ENCODE measurements around the gene ELL2. TPM values are rescaled to one million over a fixed set of nuclear protein-coding genes. Genes with fewer than 3 reads are reported as not detected.
"Not testable (repeated sequence)": the region's sequence is repeated elsewhere in the genome, so short reads cannot be mapped to it uniquely, and the experiment has no call there.

The ELL2 gene
- total RNA-seq, 1 donor from 2014 or later: 30.8 TPM

DNA sequence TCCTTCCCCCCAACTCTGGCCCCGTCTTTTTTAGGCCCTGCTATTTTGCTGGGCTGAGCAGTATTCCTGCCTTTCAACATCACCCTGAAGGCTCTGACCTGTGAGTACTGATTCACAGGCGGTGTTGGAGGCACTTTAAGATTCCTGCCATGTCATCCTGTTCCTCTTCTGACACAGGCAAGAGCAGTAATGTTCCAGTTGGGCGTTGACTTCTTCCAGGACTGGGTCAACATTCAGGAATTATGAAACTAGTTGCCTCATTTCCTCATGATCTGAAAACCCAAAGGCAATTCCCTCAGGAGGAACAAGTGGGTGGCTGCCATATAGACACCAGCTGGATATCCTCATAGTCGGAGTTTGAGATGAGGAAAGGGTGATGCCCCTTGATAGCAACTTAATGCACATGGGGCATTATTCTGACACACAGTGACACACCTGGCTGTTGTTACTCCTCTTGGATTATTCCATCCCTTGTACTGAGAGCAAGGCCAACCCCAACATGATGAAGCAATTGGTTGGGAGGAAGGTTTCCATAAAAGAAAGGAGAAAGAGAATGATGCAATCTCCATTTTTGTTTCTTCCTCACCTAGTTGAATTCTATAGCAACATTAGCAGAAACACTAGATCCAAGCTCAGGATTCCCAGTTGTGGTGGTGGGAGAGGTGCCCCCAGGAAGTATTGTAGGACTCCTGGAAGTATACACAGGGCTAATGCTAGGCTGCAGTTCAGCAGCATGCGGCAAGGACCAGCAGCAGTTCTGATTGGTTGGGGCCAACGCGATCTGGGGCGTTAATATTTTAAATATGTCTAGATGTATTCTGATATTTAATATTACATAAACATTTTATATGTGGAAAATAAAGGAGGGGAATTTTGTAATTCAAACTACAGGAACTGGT is 119.5 kb downstream of the ELL2 start:
- intact Hi-C loops (cut with DNase I): no loop called here
- DNase-seq: peak; percentile 62
- peak; percentile 69 for ATAC-seq (ENCODE audit: poor library complexity)

DNA sequence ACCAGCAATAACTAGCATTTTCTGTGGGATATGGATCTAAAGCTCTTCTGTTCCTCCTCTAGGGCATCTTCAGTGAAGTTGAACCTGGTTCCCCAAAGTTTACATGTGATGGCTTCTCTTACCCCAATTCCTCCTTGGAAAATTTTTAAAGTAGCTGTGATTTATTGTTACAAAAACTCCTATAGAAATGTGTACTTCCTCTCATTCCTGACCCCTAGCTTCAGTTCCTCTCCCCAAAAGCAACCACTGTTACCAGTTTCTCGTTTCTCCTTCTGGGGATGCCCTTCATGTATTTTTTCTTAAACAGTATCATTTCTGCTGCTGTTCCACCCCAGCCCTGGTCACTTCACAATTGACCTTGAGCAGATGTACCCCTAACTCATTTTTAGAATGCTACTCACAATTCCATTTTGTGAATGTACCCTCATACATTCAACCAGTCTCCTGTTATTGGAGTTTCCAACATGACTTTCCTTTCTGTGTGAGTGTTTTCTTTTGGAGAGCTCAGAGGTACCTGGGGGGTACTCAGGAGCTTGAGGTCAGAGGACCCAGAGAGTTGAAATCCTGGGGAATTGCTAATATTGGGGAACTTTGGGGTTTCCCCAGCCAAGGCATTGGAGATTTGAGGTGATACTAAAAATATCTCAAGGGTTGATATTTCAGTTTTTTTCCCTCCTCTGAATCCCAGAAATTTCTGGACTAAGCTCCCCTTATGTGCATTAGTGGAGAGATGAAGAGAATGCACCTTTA is 120.5 kb downstream of the ELL2 start:
- DNase-seq (no peak), ATAC-seq (ENCODE audit: poor library complexity) (no peak)
- intact Hi-C loops (cut with DNase I): no loop called here

DNA sequence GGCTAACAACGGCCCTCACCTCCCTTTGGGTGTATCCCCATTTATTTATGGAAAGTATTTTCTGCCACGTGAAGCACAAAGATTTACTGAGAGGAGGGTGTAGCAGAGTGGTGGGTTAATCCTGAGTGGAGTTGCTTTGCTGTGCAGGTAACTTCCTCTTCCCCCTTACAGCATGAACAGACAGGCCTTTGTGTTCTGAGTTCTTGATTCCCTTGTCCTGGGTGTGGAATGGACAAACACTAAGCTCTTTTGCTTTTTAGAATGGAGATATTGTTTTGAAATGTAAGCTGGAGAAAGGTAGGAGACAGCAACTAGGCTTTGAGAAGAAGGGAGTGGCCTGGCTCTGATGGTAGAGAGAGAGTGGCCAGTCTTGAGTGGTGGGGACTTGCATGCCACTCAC is 122.0 kb downstream of the ELL2 start:
- intact Hi-C loops (cut with DNase I): loop anchor here (5.0 kb wide), 1 partner anchor 192 kb away; the partner anchor contains the start of gene RFESD
- ATAC-seq (ENCODE audit: poor library complexity) (no peak), DNase-seq (no peak)

DNA sequence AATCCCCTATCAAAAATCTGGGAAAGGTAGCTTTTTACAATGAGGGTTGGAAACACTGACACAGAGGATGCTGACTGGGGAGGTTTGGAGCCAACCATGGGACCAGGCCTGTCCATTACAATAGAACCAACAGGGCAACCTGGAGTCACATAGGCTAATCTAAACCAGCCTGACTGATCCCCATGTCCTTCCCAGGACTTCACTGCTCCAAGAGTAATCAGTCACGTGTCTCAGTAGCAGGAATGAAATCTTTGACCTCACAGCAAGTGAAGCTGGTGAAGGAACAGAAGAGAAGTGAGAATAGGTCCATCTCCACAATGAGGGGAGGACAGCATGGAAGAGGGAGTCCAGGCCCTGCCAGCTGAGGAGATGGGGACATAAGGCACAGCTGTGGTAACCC is 123.1 kb downstream of the ELL2 start:
- DNase-seq: no peak
- no peak for ATAC-seq (ENCODE audit: poor library complexity)
- intact Hi-C loops (cut with DNase I): loop anchor here (5.0 kb wide), 1 partner anchor 191 kb away; the partner anchor contains the start of gene RFESD

DNA sequence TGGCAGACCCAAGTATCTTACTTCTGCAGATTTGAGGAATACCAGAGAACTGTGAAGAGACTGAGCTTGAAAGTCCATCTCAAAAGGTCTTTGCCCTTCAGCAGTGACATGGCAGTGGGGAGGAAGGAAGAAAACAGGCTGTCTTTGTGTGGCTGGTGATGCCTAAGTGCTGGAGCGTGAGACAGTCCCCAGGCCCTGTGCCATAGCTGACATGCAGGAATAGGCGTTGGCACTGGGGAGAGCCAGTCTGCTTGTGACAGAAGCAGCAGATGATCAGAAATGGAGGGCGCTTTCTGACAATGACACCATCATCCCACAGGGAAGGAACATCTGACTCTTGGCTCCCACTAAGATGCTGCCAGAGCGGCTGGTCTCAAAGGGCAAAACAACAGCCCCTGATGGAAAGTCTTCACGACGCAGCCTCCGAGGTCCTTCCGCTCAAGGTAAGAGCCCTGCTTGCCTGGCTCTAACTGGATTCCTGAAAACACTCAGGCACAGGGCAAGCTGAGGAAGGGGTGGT is 123.6 kb downstream of the ELL2 start:
- no peak for ATAC-seq (ENCODE audit: poor library complexity)
- intact Hi-C loops (cut with DNase I): loop anchor here (5.0 kb wide), 1 partner anchor 191 kb away; the partner anchor contains the start of gene RFESD

DNA sequence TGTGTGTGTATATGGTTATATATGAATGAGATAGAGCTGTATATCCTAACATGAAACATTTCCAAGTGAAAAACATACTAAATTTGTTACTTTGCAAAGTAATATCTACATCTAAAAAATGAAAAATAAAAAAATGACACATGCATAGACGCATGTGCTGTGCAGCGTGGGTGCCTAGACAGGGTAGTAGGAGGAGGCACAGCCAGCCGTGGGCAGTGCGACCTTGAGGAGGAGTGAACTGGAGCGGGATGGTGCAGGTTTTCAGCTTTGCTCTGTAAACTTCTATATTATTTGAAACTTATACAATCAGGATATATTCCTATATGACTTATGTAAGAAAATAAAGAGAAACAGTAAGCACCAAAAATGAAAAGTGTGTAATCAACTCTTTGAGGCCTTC is 124.2 kb downstream of the ELL2 start:
- intact Hi-C loops (cut with DNase I): loop anchor here (5.0 kb wide), 1 partner anchor 190 kb away; the partner anchor contains the start of gene RFESD
- no peak for ATAC-seq (ENCODE audit: poor library complexity)
- DNase-seq: no peak

More for the DNA sequence above, 123.6 kb downstream of the ELL2 start:
- no peak for DNase-seq

DNA sequence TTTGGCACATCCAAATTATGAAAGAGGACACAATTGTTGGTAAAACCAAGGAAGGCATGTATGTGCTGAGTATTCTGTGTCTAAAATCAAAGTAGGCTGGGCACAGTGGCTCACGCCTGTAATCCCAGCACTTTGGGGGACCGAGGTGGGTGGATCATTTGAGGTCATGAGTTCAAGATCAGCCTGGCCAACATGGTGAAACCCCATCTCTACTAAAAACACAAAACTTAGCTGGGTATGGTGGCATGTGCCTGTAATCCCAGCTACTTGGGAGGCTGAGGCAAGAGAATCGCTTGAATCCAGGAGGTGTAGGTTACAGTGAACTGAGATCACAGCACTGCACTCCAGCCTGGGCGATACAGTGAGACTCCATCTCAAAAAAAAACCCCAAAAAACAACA is 124.7 kb downstream of the ELL2 start:
- not testable (repeated sequence) for ATAC-seq (ENCODE audit: poor library complexity); DNase-seq
- intact Hi-C loops (cut with DNase I): loop anchor here (5.0 kb wide), 1 partner anchor 190 kb away; the partner anchor contains the start of gene RFESD

DNA sequence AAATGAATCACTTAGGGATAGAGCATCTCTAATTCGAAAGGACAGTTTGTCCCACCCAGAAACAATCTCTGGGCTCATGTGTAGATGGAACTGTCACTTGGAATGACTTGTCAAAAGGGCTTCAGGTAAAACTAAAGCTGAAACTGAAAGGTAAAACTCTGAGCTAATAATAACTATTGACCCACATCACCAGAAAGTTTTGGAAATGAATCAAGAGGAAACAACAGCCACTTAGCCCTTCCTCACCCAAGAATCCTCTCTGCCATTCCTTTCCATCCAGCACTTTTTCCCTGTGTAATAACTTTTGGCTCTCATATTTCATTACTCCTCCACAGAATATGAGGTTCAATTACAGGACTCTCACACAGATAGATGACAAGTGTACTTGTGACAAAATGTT is 125.1 kb downstream of the ELL2 start:
- no peak for DNase-seq
- intact Hi-C loops (cut with DNase I): loop anchor here (5.0 kb wide), 1 partner anchor 189 kb away; the partner anchor contains the start of gene RFESD
- ATAC-seq (ENCODE audit: poor library complexity): no peak

DNA sequence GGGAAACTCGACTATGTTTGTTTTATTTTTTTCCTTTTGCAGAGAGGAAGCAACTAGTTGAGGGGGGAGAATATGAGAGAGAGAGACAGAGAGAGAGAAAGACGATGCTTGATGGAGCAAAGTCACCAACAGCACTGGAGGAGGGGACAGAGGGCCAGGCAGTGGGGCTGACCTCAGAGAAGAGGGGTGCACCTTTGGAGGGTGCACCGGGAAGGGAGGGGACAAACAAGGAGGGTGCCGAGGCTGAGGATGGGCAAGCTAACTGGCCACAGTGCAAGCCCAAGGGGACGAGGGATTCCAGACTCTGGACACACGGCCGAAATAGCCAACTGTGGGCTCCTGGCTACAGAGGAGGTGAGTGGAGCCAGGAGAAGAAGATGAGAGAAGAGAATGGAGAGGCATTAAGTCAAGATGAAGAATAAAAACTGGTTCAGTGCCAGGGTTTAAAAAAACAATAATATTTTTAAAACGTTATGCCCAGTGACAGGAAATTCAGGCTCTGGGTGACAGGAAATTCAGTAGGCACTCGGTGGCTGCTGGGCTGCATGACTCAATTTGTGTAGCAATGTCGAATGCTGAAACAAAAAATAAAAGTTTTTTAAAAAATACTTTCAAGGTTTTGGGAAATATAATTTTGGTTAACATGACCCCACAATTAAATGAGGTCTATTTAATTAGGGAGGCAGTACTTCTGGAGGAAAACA is 125.8 kb downstream of the ELL2 start:
- DNase-seq (no peak), ATAC-seq (ENCODE audit: poor library complexity) (peak; percentile 18)
- intact Hi-C loops (cut with DNase I): loop anchor here (5.0 kb wide), 1 partner anchor 189 kb away; the partner anchor contains the start of gene RFESD

Other genes starting within 250 kb of the ELL2 start
- gene RHOBTB3, start 230.5 kb downstream of the ELL2 start, total RNA-seq: 81.1 TPM
- 104 TPM for gene GLRX, start 139.1 kb downstream of the ELL2 start, total RNA-seq

All from Right ventricle myocardium superior (tissue), 1 donor.